Lower leg skin (tissue), 3 donors: ENCODE measurements around the gene CDKAL1.

ENCODE experiments used
- CTCF ChIP-seq, 3 donors: fragments of 450-650 bp; IDR thresholded peaks; one replicate each; pipeline ENCODE4 v1.5.1; 2016; ENCODE audit warnings: antibody characterized with exemption in 3 of 3, mild to moderate bottlenecking in 3 of 3, moderate library complexity in 2 of 3
- POLR2A ChIP-seq, 2 donors: fragments of 450-650 bp; IDR thresholded peaks; one replicate each; pipeline ENCODE4 v1.6.1; 2016 to 2017; ENCODE audit warnings: antibody characterized with exemption in 2 of 2, mild to moderate bottlenecking in 1 of 2, moderate library complexity in 1 of 2

- no peak for TF ChIP-seq POLR2A (IDR thresholded peaks at IDR 0.05)
- no peak for TF ChIP-seq CTCF (IDR thresholded peaks at IDR 0.05)
Measured at GRCh38 chr6:20853828-20854227, 319.6 kb downstream of the CDKAL1 start.
